K562 (cell line): Measurements from ENCODE around the gene FRMD5. TPM values are rescaled to one million over a fixed set of nuclear protein-coding genes. Genes with fewer than 3 reads are reported as not detected.

Experiments used
- ATAC-seq: fragments of 200-7000 bp; cut with Tn5 transposase; 3 replicates; pipeline ENCODE4 v1.9.1; 2020; ENCODE audit warnings: moderate library complexity
- BruUV-seq: library from RNA; stranded (reverse); fragments of 400-500 nt; replicated peaks from 2 replicates; lab custom pipeline; 2021; lab: Mats Ljungman, UMichigan
- CTCF ChIA-PET: fragments of 300-600 bp; formaldehyde crosslinking; extraction: SDS; loops from one replicate; lab custom pipeline; 2021; ENCODE audit warnings: low intra/inter-chr PET ratio; lab: Yijun Ruan, JAX
- POLR2A ChIA-PET: fragments of 300-600, 350-650 bp; sonication (Branson Sonifier 250); formaldehyde crosslinking; extraction: SDS; loops from one replicate; lab custom pipeline; 2021; ENCODE audit warnings: antibody characterized with exemption, inconsistent platforms; lab: Yijun Ruan, JAX
- DNase-seq, 4 experiments: peaks; one replicate each; pipeline versions ENCODE4 v3.0.0 to v3.0.0-alpha.2; 2011 to 2018; ENCODE audit warnings: low spot score in 3 of 4, mixed read lengths in 3 of 4; ENCODE audit errors: extremely low read depth in 1 of 4
- FAIRE-seq: peaks from 2 replicates; lab custom pipeline; 2011; peaks lifted over from hg19 to GRCh38; lab: Jason Lieb, UNC
- H2AFZ ChIP-seq: 2 replicates; pipeline ENCODE4 v1.6.0; 2011; ENCODE audit warnings: low read depth, low read length, control low read depth, inconsistent platforms
- H3K27ac ChIP-seq: fragments of 200-600 bp; 3 replicates; pipeline ENCODE4 v1.8.0; 2011; ENCODE audit warnings: low read depth, mild to moderate bottlenecking, control low read depth, inconsistent platforms, low read length, moderate library complexity, mixed read lengths; ENCODE audit errors: extremely low read depth
- H3K27me3 ChIP-seq, 2 experiments: fragments of 300-600 bp in 1 of 2; 2 replicates in 1 of 2; 3 replicates in 1 of 2; pipeline versions ENCODE4 v1.6.0 to v1.8.0; 2011; ENCODE audit warnings: inconsistent platforms in 2 of 2, low read length in 2 of 2, mild to moderate bottlenecking in 1 of 2, mixed read lengths in 1 of 2, moderate library complexity in 1 of 2; ENCODE audit not compliant: control insufficient read depth in 2 of 2, insufficient read depth in 2 of 2
- H3K36me3 ChIP-seq: fragments of 300-600 bp; 3 replicates; pipeline ENCODE4 v1.8.0; 2011; ENCODE audit warnings: mild to moderate bottlenecking, low read length, inconsistent platforms; ENCODE audit not compliant: control insufficient read depth, insufficient read depth
- H3K4me1 ChIP-seq, 2 experiments: fragments of 200-600 bp in 1 of 2; replicated peaks in 1 of 2; 2 replicates in 1 of 2; 3 replicates in 1 of 2; pipeline versions ENCODE4 v1.5.1 to v1.8.0; 2011; ENCODE audit warnings: inconsistent platforms in 2 of 2, low read length in 2 of 2, mild to moderate bottlenecking in 1 of 2, mixed read lengths in 1 of 2, moderate library complexity in 1 of 2; ENCODE audit not compliant: control insufficient read depth in 2 of 2, insufficient read depth in 2 of 2
- H3K4me2 ChIP-seq: 2 replicates; pipeline ENCODE4 v1.6.1; 2011; ENCODE audit warnings: low read length, control low read depth, inconsistent platforms, mixed read lengths; ENCODE audit not compliant: insufficient read depth
- H3K4me3 ChIP-seq: fragments of 200-600 bp; sonication (generic), shearing (Covaris generic); 2 replicates; pipeline ENCODE4 v1.5.1; 2016; ENCODE audit warnings: control low read depth, inconsistent platforms
- H3K79me2 ChIP-seq: fragments of 200-600 bp; 3 replicates; pipeline ENCODE4 v1.8.0; 2011; ENCODE audit warnings: low read length, inconsistent platforms; ENCODE audit not compliant: control insufficient read depth, insufficient read depth
- H3K9ac ChIP-seq, 2 experiments: 2 replicates each; pipeline versions ENCODE4 v1.6.0 to v1.6.1; 2011; ENCODE audit warnings: low read depth in 2 of 2, low read length in 2 of 2, control low read depth in 1 of 2, inconsistent platforms in 1 of 2, mild to moderate bottlenecking in 1 of 2, mixed read lengths in 1 of 2; ENCODE audit not compliant: insufficient read depth in 1 of 2
- H3K9me1 ChIP-seq: one replicate; pipeline ENCODE4 v1.6.0; 2011; ENCODE audit warnings: inconsistent platforms, mild to moderate bottlenecking, low read length, moderate library complexity; ENCODE audit not compliant: control insufficient read depth, insufficient read depth
- H3K9me3 ChIP-seq: replicated peaks from 2 replicates; pipeline ENCODE4 v1.5.1; 2011; ENCODE audit warnings: low read depth, low read length, inconsistent platforms; ENCODE audit not compliant: control insufficient read depth, insufficient read depth
- H4K20me1 ChIP-seq: replicated peaks from 2 replicates; pipeline ENCODE4 v1.6.1; 2011; ENCODE audit warnings: low read length, inconsistent platforms, mixed read lengths; ENCODE audit not compliant: control insufficient read depth, insufficient read depth
- ETV6 ChIP-seq, 3 experiments: fragments of 150-350 bp in 1 of 3; sonication (generic) in 1 of 3; formaldehyde crosslinking in 1 of 3; IDR thresholded peaks; 2 replicates each; pipeline versions ENCODE4 v1.6.1 to v1.8.0; 2014 to 2022; ENCODE audit warnings: borderline replicate concordance in 2 of 3, low read depth in 2 of 3, antibody characterized with exemption in 1 of 3, low read length in 1 of 3, mild to moderate bottlenecking in 1 of 3, missing genetic modification reagents in 1 of 3
- MLX ChIP-seq, 2 experiments: fragments of 450-650 bp in 1 of 2; sonication (generic) in 1 of 2; formaldehyde crosslinking; conservative IDR thresholded peaks; 2 replicates each; pipeline versions ENCODE4 v1.4.0 to v1.8.1; 2020 to 2022; ENCODE audit warnings: mild to moderate bottlenecking in 1 of 2, missing genetic modification reagents in 1 of 2
- NFYB ChIP-seq: IDR thresholded peaks from 2 replicates; pipeline ENCODE4 v1.6.1; 2011; ENCODE audit warnings: mild to moderate bottlenecking, moderate library complexity; ENCODE audit not compliant: insufficient read length; ENCODE audit errors: extremely low read depth
- SETDB1 ChIP-seq: IDR thresholded peaks from one replicate; pipeline ENCODE4 v1.6.1; 2012; ENCODE audit warnings: low read length, control low read depth, inconsistent platforms
- TFAM ChIP-seq: fragments of 250-450 bp; sonication (Bioruptor Pico); conservative IDR thresholded peaks from 2 replicates; pipeline ENCODE4 v1.5.0; 2021; ENCODE audit warnings: mild to moderate bottlenecking, moderate library complexity
- THRAP3 ChIP-seq: fragments of 450-650 bp; IDR thresholded peaks from 2 replicates; pipeline ENCODE4 v1.6.1; 2016; ENCODE audit warnings: mild to moderate bottlenecking, inconsistent platforms, borderline replicate concordance
- XRCC5 ChIP-seq: fragments of 200-400 bp; formaldehyde crosslinking; IDR thresholded peaks from 2 replicates; pipeline ENCODE4 v1.6.1; 2017; ENCODE audit warnings: low read depth, mild to moderate bottlenecking, low read length
- ZBTB40 ChIP-seq, 2 experiments: fragments of 450-650 bp in 1 of 2; sonication (generic) in 1 of 2; formaldehyde crosslinking in 1 of 2; IDR thresholded peaks; 2 replicates each; pipeline versions ENCODE4 v1.7.1 to v1.9.0; 2016 to 2022; ENCODE audit warnings: inconsistent platforms in 1 of 2, mild to moderate bottlenecking in 1 of 2, missing genetic modification reagents in 1 of 2
- ZFPM2 ChIP-seq: fragments of 250-450 bp; sonication (Bioruptor Pico); IDR thresholded peaks from 2 replicates; pipeline ENCODE4 v1.5.1; 2022; ENCODE audit warnings: mild to moderate bottlenecking
- ZNF655 ChIP-seq: fragments of 250-450 bp; sonication (Bioruptor Pico); IDR thresholded peaks from 2 replicates; pipeline ENCODE4 v1.5.0; 2021
- WGBS: fragments of 100-300 bp; shearing (Covaris generic); methylation state at CpG from one replicate; pipeline ENCODE4 v1.1.6; 2016; ENCODE audit warnings: low coverage, mixed read lengths; ENCODE audit not compliant: insufficient coverage; ENCODE audit errors: missing lambda C conversion rate; 5-methylcytosine and 5-hydroxymethylcytosine counted together
- in situ Hi-C: fragments of 300-500 bp; cut with MboI; formaldehyde crosslinking; loops from 4 replicates; pipeline ENCODE4 v1.15.0; 2018; ENCODE audit warnings: inconsistent platforms, mixed read lengths
- intact Hi-C: fragments of 100-400 bp; cut with micrococcal nuclease; formaldehyde crosslinking; loops from 2 replicates; pipeline ENCODE4 v1.14.2; 2022
- polyA plus RNA-seq, 8 experiments: library from polyadenylated mRNA; depleted of rRNA in 4 of 8; stranded (reverse) in 5 of 8; unstranded in 3 of 8; fragments of >200 nt; fragmentation: Nextera tagmentation in 2 of 8; fragmentation: Illumina TruSeq in 1 of 8; extraction: Ambion mirVana in 2 of 8; extraction: Trizol in 1 of 8; gene quantifications; 2 replicates each; pipeline versions ENCODE4 v1.2.1 to v1.2.3, GENCODE V29; 2011 to 2014; ENCODE audit warnings: inconsistent platforms in 1 of 8, missing spikeins in 1 of 8
- total RNA-seq, 7 experiments: library from RNA; depleted of rRNA in 6 of 7; stranded (reverse); fragments of >200 nt in 6 of 7; fragmentation: Illumina TruSeq in 2 of 7; extraction: Trizol in 2 of 7; gene quantifications; 2 replicates each; pipeline versions ENCODE4 v1.2.1 to v1.2.3, GENCODE V29; 2011 to 2021; ENCODE audit warnings: low replicate concordance in 1 of 7

FRMD5 gene
- total and polyA plus RNA-seq, 9 of the 15 experiments (the other 6 are each of a cell fraction or from before 2014, with no cell fraction given) = 0.13 to 0.38 TPM; not detected in 7

GRCh38 chr15:43916326-43916660, 278.8 kb downstream of the FRMD5 start:
- FAIRE-seq (no peak), DNase-seq (no peak), ATAC-seq (no peak)
- WGBS = 0% methylated on average over 4 of the region's 4 CpGs
- Histone ChIP-seq H4K20me1 (no peaks in the 10 kb centered on the region), H2AFZ (no peak overlapping the region), H3K27ac (no peak overlapping the region), H3K4me2 (no peak overlapping the region), H3K4me3 (no peak overlapping the region), H3K79me2 (no peaks in the 10 kb centered on the region), H3K4me1 (no peaks in the 10 kb centered on the region), H3K36me3 (no peaks in the 10 kb centered on the region), H3K9ac (no peak overlapping the region), H3K9me1 (no peaks in the 10 kb centered on the region), H3K27me3 (peaks cover 46 to 48% of the 10 kb centered on the region in 2 experiments), H3K9me3 (no peaks in the 10 kb centered on the region)
- in situ Hi-C loops (no loop called here), intact Hi-C loops (no loop called here)
- BruUV-seq = no TSS peak
- CTCF ChIA-PET = no interaction called here
- POLR2A ChIA-PET = interaction anchor here (0.6 kb wide), 1 partner anchor 268 kb away, joined by 3 read pairs; no protein-coding TSS in a partner anchor
- TF ChIP-seq ZFPM2 (no peak), ZBTB40 (IDR thresholded peaks at IDR 0.05) (no peak), ZBTB40 (CRISPR knock-in tag; IDR thresholded peaks at IDR 0.05) (no peak), SETDB1 (no peak), MLX (CRISPR knock-in tag; conservative IDR thresholded peaks at IDR 0.05) (no peak), TFAM (CRISPR knock-in tag) (no peak), XRCC5 (no peak), ZNF655 (CRISPR knock-in tag) (no peak), ETV6 (IDR thresholded peaks at IDR 0.05; ENCODE audit: borderline replicate concordance in 1 of 2, low read depth in 2 of 2, low read length in 1 of 2) (no peak), ETV6 (CRISPR knock-in tag; IDR thresholded peaks at IDR 0.05; ENCODE audit: borderline replicate concordance) (no peak), NFYB (no peak), THRAP3 (no peak)
